Nephron (organoid): ENCODE results near the gene RAB26.

Source experiments
- H3K27ac Mint-ChIP-seq, 3 experiments: 2 replicates each; pipeline ENCODE4 v1.8.0; 2020; ENCODE audit warnings: mixed read lengths in 3 of 3, mild to moderate bottlenecking in 2 of 3, moderate library complexity in 1 of 3
- H3K27me3 Mint-ChIP-seq: 2 replicates; pipeline ENCODE4 v1.8.0; 2021; ENCODE audit warnings: low read depth, mild to moderate bottlenecking, moderate library complexity, mixed read lengths
- H3K36me3 Mint-ChIP-seq: 2 replicates; pipeline ENCODE4 v1.8.0; 2020; ENCODE audit warnings: low read depth, mixed read lengths
- H3K4me1 Mint-ChIP-seq: 2 replicates; pipeline ENCODE4 v1.8.0; 2020; ENCODE audit warnings: mixed read lengths
- H3K4me3 Mint-ChIP-seq, 3 experiments: 2 replicates each; pipeline ENCODE4 v1.8.0; 2020; ENCODE audit warnings: mild to moderate bottlenecking in 3 of 3, mixed read lengths in 3 of 3, moderate library complexity in 2 of 3
- H3K9me3 Mint-ChIP-seq: 2 replicates; pipeline ENCODE4 v1.8.0; 2020; ENCODE audit warnings: mixed read lengths
- CTCF ChIP-seq, 3 experiments: fragments of 200-600 bp; sonication (generic); IDR thresholded peaks; one replicate each; pipeline ENCODE4 v1.5.0; 2021; ENCODE audit warnings: antibody characterized with exemption in 3 of 3; ENCODE audit not compliant: unreplicated experiment in 3 of 3

The RAB26 gene

GRCh38 chr16:2160915-2161551 is 12.6 kb downstream of the RAB26 start:
- Mint-ChIP-seq H3K9me3 (no peaks in the 10 kb centered on the region), H3K36me3 (peaks cover 2% of the 10 kb centered on the region), H3K27ac (no peak overlapping the region), H3K4me3 (no peak overlapping the region), H3K4me1 (peaks cover 21% of the 10 kb centered on the region), H3K27me3 (no peaks in the 10 kb centered on the region)
- no peak for TF ChIP-seq CTCF (IDR thresholded peaks at IDR 0.05; ENCODE audit: unreplicated experiment in 3 of 3)

- no peak overlapping the region for H3K4me3 Mint-ChIP-seq
- no peaks in the 10 kb centered on the region for H3K9me3 Mint-ChIP-seq
- no peak overlapping the region for H3K27ac Mint-ChIP-seq
- no peaks in the 10 kb centered on the region for H3K27me3 Mint-ChIP-seq
- no peak for TF ChIP-seq CTCF (IDR thresholded peaks at IDR 0.05; ENCODE audit: unreplicated experiment in 3 of 3)
- peaks cover 4% of the 10 kb centered on the region for H3K36me3 Mint-ChIP-seq
- H3K4me1 Mint-ChIP-seq = peaks cover 12% of the 10 kb centered on the region
Observed at GRCh38 chr16:2161911-2162310, 13.5 kb downstream of the RAB26 start.

- TF ChIP-seq CTCF (IDR thresholded peaks at IDR 0.05; ENCODE audit: unreplicated experiment in 3 of 3) = no peak
- H3K27me3 Mint-ChIP-seq = no peaks in the 10 kb centered on the region
- no peak overlapping the region for H3K27ac Mint-ChIP-seq
- H3K4me3 Mint-ChIP-seq = no peak overlapping the region
- peaks cover 4% of the 10 kb centered on the region for H3K36me3 Mint-ChIP-seq
- H3K4me1 Mint-ChIP-seq = peaks cover 7% of the 10 kb centered on the region
- H3K9me3 Mint-ChIP-seq = no peaks in the 10 kb centered on the region
Observed at GRCh38 chr16:2162676-2163118, 14.3 kb downstream of the RAB26 start.

GRCh38 chr16:2163211-2163881 is 14.9 kb downstream of the RAB26 start:
- Mint-ChIP-seq H3K27me3 (no peaks in the 10 kb centered on the region), H3K36me3 (peaks cover 4% of the 10 kb centered on the region), H3K4me3 (no peak overlapping the region)

GRCh38 chr16:2165861-2166260 is 17.4 kb downstream of the RAB26 start:
- TF ChIP-seq CTCF (IDR thresholded peaks at IDR 0.05; ENCODE audit: unreplicated experiment in 3 of 3) = no peak
- H3K27ac Mint-ChIP-seq = no peak overlapping the region
- no peaks in the 10 kb centered on the region for H3K27me3 Mint-ChIP-seq
- H3K36me3 Mint-ChIP-seq = peaks cover 4% of the 10 kb centered on the region
- no peaks in the 10 kb centered on the region for H3K9me3 Mint-ChIP-seq
- H3K4me1 Mint-ChIP-seq = no peaks in the 10 kb centered on the region
- no peak overlapping the region for H3K4me3 Mint-ChIP-seq

More at GRCh38 chr16:2163211-2163881, 14.9 kb downstream of the RAB26 start:
- no peak for TF ChIP-seq CTCF (IDR thresholded peaks at IDR 0.05; ENCODE audit: unreplicated experiment in 3 of 3)
- Mint-ChIP-seq H3K9me3 (no peaks in the 10 kb centered on the region), H3K4me1 (peaks cover 7% of the 10 kb centered on the region), H3K27ac (no peak overlapping the region)
